ENCODE data around the gene KCTD15. TPM values are rescaled to one million over a fixed set of nuclear protein-coding genes. Genes with fewer than 3 reads are reported as not detected.
A peak's percentile ranks its signal among the peaks of the same experiment; 100 is the strongest.

The KCTD15 gene
- total RNA-seq, 1 donor from 2014 or later, result 48.6 TPM

- peak; percentile 32 for DNase-seq
These were observed 2.0 kb downstream of the KCTD15 start for GRCh38 chr19:33798681-33799111.

GRCh38 chr19:33799476-33799875 lies 2.8 kb downstream of the KCTD15 start:
- no peak for DNase-seq

- DNase-seq, result peak; percentile 69
These were observed 3.5 kb downstream of the KCTD15 start for GRCh38 chr19:33800012-33800680.

GRCh38 chr19:33801411-33801810 lies 4.7 kb downstream of the KCTD15 start:
- no peak for DNase-seq

- DNase-seq, result no peak
These were observed 5.3 kb downstream of the KCTD15 start for GRCh38 chr19:33802001-33802400.

- no peak for DNase-seq
These were observed 6.1 kb downstream of the KCTD15 start for GRCh38 chr19:33802801-33803200.

- no peak for DNase-seq
These were observed 6.7 kb downstream of the KCTD15 start for GRCh38 chr19:33803383-33803782.

- DNase-seq, result no peak
These were observed 7.5 kb downstream of the KCTD15 start for GRCh38 chr19:33804021-33804799.

GRCh38 chr19:33805313-33805712 lies 8.6 kb downstream of the KCTD15 start:
- no peak for DNase-seq

GRCh38 chr19:33805840-33806433 lies 9.3 kb downstream of the KCTD15 start:
- no peak for DNase-seq

- DNase-seq, result no peak
These were observed 9.8 kb downstream of the KCTD15 start for GRCh38 chr19:33806434-33806881.

GRCh38 chr19:33808399-33808798 lies 11.7 kb downstream of the KCTD15 start:
- DNase-seq, result no peak

- no peak for DNase-seq
These were observed 13.3 kb downstream of the KCTD15 start for GRCh38 chr19:33809960-33810359.

GRCh38 chr19:33810821-33811220 lies 14.2 kb downstream of the KCTD15 start:
- no peak for DNase-seq

GRCh38 chr19:33811246-33811645 lies 14.6 kb downstream of the KCTD15 start:
- DNase-seq, result no peak

GRCh38 chr19:33811736-33812387 lies 15.2 kb downstream of the KCTD15 start:
- DNase-seq, result no peak

- DNase-seq, result no peak
These were observed 16.0 kb downstream of the KCTD15 start for GRCh38 chr19:33812388-33813330.

GRCh38 chr19:33813391-33814101 lies 16.9 kb downstream of the KCTD15 start:
- DNase-seq, result no peak

GRCh38 chr19:33814181-33815165 lies 17.8 kb downstream of the KCTD15 start:
- no peak for DNase-seq

Measured in skin of body (tissue), 2 donors.